Omental fat pad (tissue), 4 donors: ENCODE data around the gene CCND3. TPM values are rescaled to one million over a fixed set of nuclear protein-coding genes. Genes with fewer than 3 reads are reported as not detected.
"Not testable (repeated sequence)": the region's sequence is repeated elsewhere in the genome, so short reads cannot be mapped to it uniquely, and the experiment has no call there.

Experiments
- ATAC-seq: fragments of 150-250 bp; one replicate; pipeline ENCODE4 v1.9.1; 2016; ENCODE audit warnings: mild to moderate bottlenecking, moderate library complexity; ENCODE audit not compliant: low FRiP score
- DNase-seq: peaks from one replicate; pipeline ENCODE4 v3.0.0-alpha.2; 2019; ENCODE audit warnings: low spot score
- total RNA-seq, 4 donors: library from RNA; depleted of rRNA; stranded (reverse); fragments of >200 nt; gene quantifications; one replicate each; pipeline ENCODE4 v1.1.0, GENCODE V29; 2016
- TF ChIP-seq, protein P1 (sequence below), 3 donors: fragments of 450-650 bp; IDR thresholded peaks; one replicate each; pipeline ENCODE4 v1.5.1; 2016 to 2017; ENCODE audit warnings: antibody characterized with exemption in 3 of 3, mild to moderate bottlenecking in 3 of 3, moderate library complexity in 2 of 3

CCND3 gene
- total RNA-seq, 4 donors from 2014 or later, result 117 to 186 (median 151) TPM

DNA sequence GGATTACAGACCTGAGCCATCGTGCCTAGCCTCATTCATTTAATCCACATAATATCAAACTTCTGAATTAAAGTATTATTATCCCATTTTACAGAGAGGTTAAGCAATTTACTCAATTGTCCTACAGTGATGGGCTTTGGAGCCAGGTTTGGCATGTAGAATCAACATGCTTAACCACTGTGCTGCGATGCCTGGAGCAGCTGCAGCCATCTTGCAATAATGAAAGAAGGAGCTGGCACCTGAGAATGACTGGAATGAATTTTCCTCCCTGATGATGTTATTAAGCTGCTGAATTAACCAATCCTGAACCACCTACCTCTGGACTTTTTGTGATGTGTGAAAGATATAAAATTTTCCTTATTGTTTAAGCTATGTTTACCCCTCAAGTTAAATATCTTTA, 13.1 kb upstream of the CCND3 start:
- DNase-seq (no peak), ATAC-seq (no peak)
- TF ChIP-seq, protein P1, sequence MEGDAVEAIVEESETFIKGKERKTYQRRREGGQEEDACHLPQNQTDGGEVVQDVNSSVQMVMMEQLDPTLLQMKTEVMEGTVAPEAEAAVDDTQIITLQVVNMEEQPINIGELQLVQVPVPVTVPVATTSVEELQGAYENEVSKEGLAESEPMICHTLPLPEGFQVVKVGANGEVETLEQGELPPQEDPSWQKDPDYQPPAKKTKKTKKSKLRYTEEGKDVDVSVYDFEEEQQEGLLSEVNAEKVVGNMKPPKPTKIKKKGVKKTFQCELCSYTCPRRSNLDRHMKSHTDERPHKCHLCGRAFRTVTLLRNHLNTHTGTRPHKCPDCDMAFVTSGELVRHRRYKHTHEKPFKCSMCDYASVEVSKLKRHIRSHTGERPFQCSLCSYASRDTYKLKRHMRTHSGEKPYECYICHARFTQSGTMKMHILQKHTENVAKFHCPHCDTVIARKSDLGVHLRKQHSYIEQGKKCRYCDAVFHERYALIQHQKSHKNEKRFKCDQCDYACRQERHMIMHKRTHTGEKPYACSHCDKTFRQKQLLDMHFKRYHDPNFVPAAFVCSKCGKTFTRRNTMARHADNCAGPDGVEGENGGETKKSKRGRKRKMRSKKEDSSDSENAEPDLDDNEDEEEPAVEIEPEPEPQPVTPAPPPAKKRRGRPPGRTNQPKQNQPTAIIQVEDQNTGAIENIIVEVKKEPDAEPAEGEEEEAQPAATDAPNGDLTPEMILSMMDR (IDR thresholded peaks at IDR 0.05), result no peak

DNA sequence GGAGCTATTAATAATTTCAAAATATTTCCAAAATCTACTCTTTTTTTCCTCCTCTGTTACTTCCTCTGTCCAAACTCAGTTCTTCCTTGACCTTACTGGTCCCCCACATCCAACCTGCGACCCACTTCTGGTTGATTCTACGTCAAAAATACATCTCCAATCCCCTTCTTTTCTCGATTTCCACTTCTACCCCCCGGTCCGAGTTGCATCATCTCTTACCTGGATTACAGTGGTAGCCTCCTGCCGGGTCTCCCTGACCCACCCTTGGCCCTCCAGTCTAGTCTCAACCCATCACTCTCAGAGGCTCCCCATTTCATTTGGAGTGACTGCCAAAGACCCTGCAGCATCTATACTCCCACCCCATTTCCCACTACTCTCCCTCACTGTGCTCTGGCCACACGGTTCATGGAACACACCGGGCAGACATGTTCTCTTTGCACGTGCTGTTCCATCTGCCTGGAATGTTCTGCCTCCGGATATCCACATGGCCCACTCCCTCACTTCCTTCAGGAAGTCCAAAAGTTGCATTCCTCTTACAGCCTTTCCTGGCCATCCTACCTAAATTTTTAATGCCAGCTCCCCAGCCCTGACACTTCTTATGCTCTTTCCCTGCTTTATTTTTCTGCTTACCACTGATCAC, 6.1 kb upstream of the CCND3 start:
- ATAC-seq, result no peak
- no peak for DNase-seq
- TF ChIP-seq, protein P1 (IDR thresholded peaks at IDR 0.05), result no peak

DNA sequence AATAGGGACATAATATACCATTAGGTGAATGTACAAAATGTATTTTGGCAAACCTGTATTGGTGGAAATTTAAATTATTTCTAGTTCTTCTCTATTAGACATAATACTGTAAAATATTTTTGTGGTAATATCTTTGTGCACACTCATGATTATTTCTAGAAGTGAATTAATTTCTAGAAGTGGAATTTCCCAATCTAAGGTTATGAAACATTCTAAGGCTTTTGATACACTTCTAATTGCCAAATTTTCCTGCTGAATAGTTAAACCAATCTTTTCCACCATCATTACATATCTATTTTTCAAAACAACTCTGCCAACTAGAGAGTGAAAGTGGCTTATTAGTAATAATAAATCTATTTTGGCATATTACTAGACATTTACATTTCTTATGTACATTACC, 1.8 kb upstream of the CCND3 start:
- ATAC-seq (no peak), DNase-seq (no peak)
- TF ChIP-seq, protein P1 (IDR thresholded peaks at IDR 0.05), result no peak

DNA sequence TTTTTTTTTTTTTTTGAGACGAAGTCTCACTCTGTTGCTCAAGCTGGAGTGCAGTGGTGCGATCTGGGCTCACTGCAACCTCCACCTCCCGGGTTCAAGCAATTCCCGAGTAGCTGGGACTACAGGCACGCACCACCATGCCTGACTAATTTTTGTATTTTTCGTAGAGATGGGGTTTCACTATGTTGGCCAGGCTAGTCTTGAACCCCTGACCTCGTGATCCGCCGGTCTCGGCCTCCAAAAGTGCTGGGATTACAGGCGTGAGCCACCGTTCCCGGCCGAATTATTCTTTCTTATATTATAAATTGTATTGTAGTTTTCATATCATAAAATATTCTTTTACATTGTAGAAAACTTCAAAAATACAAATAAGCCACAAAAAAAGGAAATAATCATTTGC, 1.3 kb upstream of the CCND3 start:
- not testable (repeated sequence) for ATAC-seq, DNase-seq

DNA sequence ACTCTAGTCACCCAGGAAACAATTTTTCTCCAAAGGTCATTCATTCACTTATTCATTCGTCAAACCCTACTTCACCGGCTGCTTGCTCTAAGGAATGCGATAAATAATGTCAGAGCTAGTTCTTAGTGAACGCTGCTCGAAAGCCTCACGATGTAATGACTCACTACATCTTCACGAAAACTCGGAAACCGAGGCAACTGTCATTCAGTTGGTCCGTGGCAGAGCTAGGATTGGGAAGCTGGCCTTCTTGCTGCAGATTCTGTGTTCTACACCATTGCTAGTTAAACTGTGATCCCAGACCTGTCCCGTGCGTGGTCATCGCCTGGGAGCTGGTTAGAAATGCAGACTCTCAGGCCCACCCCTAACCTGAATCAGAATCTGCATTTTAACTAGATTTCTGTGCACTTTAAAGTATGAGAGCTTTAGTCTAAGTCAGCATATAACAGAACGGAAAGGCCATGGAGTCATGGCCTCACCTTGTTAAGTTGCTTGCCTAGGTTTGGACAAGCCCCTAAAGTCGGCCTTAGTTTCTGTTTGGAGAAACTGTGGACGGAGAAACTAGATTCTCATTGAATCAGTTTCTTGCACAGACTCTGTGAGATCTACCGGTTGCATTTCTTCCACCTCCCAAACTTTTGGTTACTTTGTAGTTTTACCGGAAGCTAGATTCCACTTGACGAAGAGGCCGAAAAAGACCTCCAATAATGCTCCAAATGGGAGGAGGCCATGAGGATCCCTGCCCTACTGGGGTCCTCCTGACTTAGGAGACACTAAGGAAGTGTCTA, 651 bp upstream of the CCND3 start:
- no peak for DNase-seq
- TF ChIP-seq, protein P1 (IDR thresholded peaks at IDR 0.05), result no peak
- peak; percentile 66 for ATAC-seq

DNA sequence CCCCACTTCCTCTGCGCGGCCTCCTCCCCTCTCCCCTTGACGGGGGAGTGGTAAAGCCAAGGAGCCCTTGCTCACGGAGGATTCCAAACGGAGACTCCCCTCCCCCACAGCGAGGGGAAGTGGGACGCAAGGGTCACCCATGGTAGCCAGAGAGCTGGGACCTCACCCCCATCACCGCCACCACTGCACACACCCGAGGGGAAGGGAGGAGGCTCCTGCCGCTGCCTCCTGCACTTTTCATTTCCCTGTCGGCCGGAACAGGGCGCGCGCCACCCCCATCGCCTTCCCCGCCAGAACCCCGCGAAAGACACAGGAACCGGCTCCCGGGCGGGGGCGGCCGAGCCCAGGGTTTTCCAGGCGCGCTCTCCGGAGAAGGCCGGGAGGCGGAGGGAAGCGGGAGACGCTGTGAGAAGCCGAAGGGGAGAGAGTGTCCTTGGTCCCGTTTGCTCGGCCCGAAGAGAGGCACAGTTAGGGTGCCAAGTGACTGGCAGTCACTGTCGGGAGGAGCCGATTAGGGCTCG, 789 bp downstream of the CCND3 start:
- TF ChIP-seq, protein P1 (IDR thresholded peaks at IDR 0.05), result no peak
- DNase-seq (no peak), ATAC-seq (peak; percentile 4)

DNA sequence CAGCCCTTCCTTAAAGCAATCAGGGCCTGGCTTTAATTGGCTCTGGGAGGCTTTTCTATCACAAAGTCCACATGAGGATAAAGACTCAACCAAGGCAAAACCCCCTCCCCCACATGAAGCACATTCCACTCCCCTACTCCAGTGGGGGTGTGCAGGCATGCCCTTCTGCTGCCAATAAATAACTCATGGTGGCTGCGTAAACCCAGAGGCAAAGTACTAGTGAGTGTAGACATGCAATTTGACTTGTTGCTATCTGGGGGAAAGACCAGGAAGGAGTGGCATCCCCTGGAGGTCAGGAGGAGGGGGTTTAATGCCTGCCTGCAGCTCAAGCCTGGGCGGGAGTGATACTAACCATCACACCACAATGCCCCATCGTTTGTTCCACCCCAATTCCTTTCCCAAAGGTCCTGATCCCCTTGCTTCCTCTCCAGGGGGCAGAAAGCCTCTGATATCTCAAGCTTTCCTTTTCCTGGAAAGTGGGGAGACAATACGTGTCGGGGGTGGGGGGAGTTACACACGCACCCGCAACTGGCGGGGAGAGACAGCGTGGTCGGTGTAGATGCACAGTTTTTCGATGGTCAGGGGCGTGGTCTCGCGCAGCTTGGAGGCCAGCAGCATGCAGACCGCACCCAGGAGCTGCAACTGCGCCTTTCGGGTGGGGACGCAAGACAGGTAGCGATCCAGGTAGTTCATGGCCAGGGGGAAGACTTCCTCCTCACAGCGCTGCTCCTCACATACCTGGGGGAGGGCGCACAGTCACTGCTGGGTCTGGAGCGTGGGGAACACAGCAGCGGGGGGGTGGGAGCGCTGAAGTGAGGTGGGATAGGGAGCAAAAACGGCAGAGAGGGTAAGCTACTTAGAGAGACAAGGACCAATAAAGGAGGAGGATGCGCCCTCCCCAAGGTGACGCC, 1.5 kb downstream of the CCND3 start:
- DNase-seq, result no peak
- TF ChIP-seq, protein P1 (IDR thresholded peaks at IDR 0.05), result no peak
- ATAC-seq, result peak; percentile 29
